GM13977 (cell line): ENCODE data around the gene ITGB3BP.
"Not testable (repeated sequence)": the region's sequence is repeated elsewhere in the genome, so short reads cannot be mapped to it uniquely, and the experiment has no call there.

Source experiments
- DNase-seq: peaks from one replicate; pipeline ENCODE4 v3.0.0; 2012; ENCODE audit warnings: low spot score
- CTCF ChIP-seq: IDR thresholded peaks from 2 replicates; pipeline ENCODE4 v1.5.1; 2012; ENCODE audit warnings: mild to moderate bottlenecking, control low read depth; ENCODE audit not compliant: insufficient read depth; ENCODE audit errors: extremely low read depth, missing control alignments
- in situ Hi-C: fragments of 300-500 bp; cut with MboI; formaldehyde crosslinking; loops from one replicate; pipeline ENCODE4 v1.12.0; 2022; ENCODE audit warnings: low sequenced_read_pairs, low pct_unique_long_range_greater_than_20kb, mixed read lengths, inconsistent platforms; ENCODE audit not compliant: unreplicated experiment

ITGB3BP gene

DNA sequence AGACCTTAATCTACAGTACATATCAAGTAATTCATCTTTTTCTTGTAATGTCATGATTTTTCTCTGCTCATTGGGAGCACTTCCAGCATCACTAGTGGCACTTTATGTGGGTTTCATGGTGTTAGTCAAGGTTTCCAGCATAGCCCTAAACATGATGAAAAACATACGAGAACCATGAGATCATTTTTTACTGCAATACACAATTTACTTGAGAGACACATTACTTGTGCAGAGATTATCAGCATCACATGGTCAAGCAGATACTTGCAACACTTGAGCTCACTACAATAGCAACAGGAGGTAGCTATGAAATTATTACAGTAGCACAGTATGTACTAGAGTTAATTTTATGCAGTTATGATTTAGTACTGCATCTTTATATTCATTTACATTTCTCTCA is 36.4 kb downstream of the ITGB3BP start:
- in situ Hi-C loops: no loop called here
- DNase-seq: no peak
- TF ChIP-seq CTCF: no peak

DNA sequence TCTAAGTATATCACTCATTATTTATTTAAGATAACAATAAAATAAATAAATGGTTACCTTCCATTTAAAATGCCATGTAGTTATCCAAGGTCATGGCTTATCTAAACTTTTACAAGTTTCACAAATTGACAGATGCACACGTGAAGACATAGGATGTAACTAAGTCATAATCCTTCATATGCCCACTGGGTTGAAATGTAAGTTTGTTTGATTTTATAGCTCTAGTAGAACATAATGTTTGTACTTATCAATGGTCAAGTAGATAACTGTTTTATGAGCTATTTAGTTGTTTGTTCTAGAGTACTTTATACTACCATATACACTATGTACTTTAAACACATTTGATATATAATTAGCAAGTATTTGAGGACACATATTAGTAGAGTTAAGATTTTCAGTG is 43.0 kb downstream of the ITGB3BP start:
- TF ChIP-seq CTCF: no peak
- no peak for DNase-seq
- in situ Hi-C loops: no loop called here

- no peak for TF ChIP-seq CTCF
- in situ Hi-C loops: no loop called here
- DNase-seq: no peak
Observed at GRCh38 chr1:63475761-63476160, 47.3 kb downstream of the ITGB3BP start.

- DNase-seq, in situ Hi-C loops: not testable (repeated sequence)
Observed at GRCh38 chr1:63468683-63469082, 54.3 kb downstream of the ITGB3BP start.

GRCh38 chr1:63466759-63467158 is 56.3 kb downstream of the ITGB3BP start:
- in situ Hi-C loops: no loop called here

GRCh38 chr1:63466181-63466580 is 56.8 kb downstream of the ITGB3BP start:
- in situ Hi-C loops: no loop called here
- TF ChIP-seq CTCF: no peak

More at GRCh38 chr1:63466759-63467158, 56.3 kb downstream of the ITGB3BP start:
- no peak for DNase-seq
- no peak for TF ChIP-seq CTCF

DNA sequence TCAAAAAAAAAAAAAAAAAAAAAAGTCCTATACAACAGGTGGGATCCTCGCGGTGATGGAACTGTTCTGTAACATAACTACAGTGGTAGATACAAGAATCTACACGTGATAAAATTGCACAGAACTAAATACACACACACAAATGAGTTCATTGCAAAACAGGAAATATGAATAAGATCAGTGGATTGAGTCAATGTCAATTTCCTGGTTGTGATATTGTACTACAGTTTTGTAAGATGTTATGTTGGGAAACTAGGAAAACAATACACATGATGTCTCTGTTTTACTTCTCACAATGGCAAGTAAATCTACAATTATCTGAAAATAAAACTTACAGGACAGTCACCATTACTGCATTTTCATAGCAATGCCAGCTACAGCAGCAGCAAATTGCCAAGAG is 59.8 kb downstream of the ITGB3BP start:
- TF ChIP-seq CTCF: no peak
- in situ Hi-C loops: no loop called here
- DNase-seq: no peak

More at GRCh38 chr1:63466181-63466580, 56.8 kb downstream of the ITGB3BP start:
- no peak for DNase-seq
